Astrocyte of the cerebellum (primary cell): ENCODE data around the gene KLHDC8B.

Source experiments
- DNase-seq: peaks from one replicate; pipeline ENCODE4 v3.0.0-alpha.2; 2011; ENCODE audit warnings: low read depth
- H3K4me3 ChIP-seq: 2 replicates; pipeline ENCODE4 v1.5.1; 2011; ENCODE audit warnings: mild to moderate bottlenecking, low read depth, low read length, moderate library complexity
- CTCF ChIP-seq: IDR thresholded peaks from 2 replicates; pipeline ENCODE4 v1.5.1; 2012; ENCODE audit warnings: low read length, low read depth, moderate library complexity, mild to moderate bottlenecking; ENCODE audit errors: missing control alignments
- in situ Hi-C: cut with HindIII; loops from 2 replicates; pipeline ENCODE4 v1.10.0; 2017; ENCODE audit warnings: low sequenced_read_pairs

KLHDC8B gene

GRCh38 chr3:49171119-49171774, at the start of gene KLHDC8B:
TSS of gene KLHDC8B (plus strand) at chr3:49171598. CDS start at chr3:49172770, 1,172 bp downstream.
- peak; percentile 94 for TF ChIP-seq CTCF
- H3K4me3 ChIP-seq, result peak within 1 kb of the TSS; percentile 77
- DNase-seq, result peak; percentile 42
- in situ Hi-C loops, result no loop called here

GRCh38 chr3:49122022-49122421, 49.4 kb upstream of the KLHDC8B start:
- no peak overlapping the region for H3K4me3 ChIP-seq
- no peak for TF ChIP-seq CTCF
- in situ Hi-C loops, result no loop called here
- no peak for DNase-seq

- no peak for DNase-seq
- H3K4me3 ChIP-seq, result no peak overlapping the region
- no peak for TF ChIP-seq CTCF
- in situ Hi-C loops, result no loop called here
Observed at GRCh38 chr3:49122451-49122850, 48.9 kb upstream of the KLHDC8B start.

GRCh38 chr3:49122886-49123545, 48.4 kb upstream of the KLHDC8B start:
- in situ Hi-C loops, result no loop called here
- no peak for DNase-seq
- TF ChIP-seq CTCF, result no peak
- no peak overlapping the region for H3K4me3 ChIP-seq

GRCh38 chr3:49123687-49124086, 47.7 kb upstream of the KLHDC8B start:
- DNase-seq, result no peak
- in situ Hi-C loops, result no loop called here
- TF ChIP-seq CTCF, result no peak
- no peak overlapping the region for H3K4me3 ChIP-seq

GRCh38 chr3:49124203-49124602, 47.2 kb upstream of the KLHDC8B start:
- H3K4me3 ChIP-seq, result no peak overlapping the region
- TF ChIP-seq CTCF, result no peak
- no peak for DNase-seq
- in situ Hi-C loops, result no loop called here
